Peyer's patch (tissue), 4 donors: ENCODE results near the gene VTI1B.

Experiments used
- CTCF ChIP-seq, 6 experiments: fragments of 450-650 bp in 4 of 6; fragments of 200-600 bp in 2 of 6; sonication (generic) in 1 of 6; IDR thresholded peaks; one replicate each; pipeline ENCODE4 v1.5.1; 2017 to 2019; ENCODE audit warnings: antibody characterized with exemption in 6 of 6, mild to moderate bottlenecking in 3 of 6, moderate library complexity in 1 of 6
- POLR2A ChIP-seq, 2 donors: fragments of 450-650 bp; IDR thresholded peaks; one replicate each; pipeline ENCODE4 v1.5.1; 2017; ENCODE audit warnings: antibody characterized with exemption in 2 of 2, mild to moderate bottlenecking in 2 of 2, moderate library complexity in 2 of 2

- TF ChIP-seq CTCF (IDR thresholded peaks at IDR 0.05) (no peak), POLR2A (IDR thresholded peaks at IDR 0.05) (no peak)
Measured at GRCh38 chr14:67645414-67645813, 29.0 kb downstream of the VTI1B start.
